ENCODE data around the gene TAS2R13. TPM values are rescaled to one million over a fixed set of nuclear protein-coding genes. Genes with fewer than 3 reads are reported as not detected.

Gene TAS2R13
- total RNA-seq, 1 donor from 2014 or later: 7.1 TPM

DNA sequence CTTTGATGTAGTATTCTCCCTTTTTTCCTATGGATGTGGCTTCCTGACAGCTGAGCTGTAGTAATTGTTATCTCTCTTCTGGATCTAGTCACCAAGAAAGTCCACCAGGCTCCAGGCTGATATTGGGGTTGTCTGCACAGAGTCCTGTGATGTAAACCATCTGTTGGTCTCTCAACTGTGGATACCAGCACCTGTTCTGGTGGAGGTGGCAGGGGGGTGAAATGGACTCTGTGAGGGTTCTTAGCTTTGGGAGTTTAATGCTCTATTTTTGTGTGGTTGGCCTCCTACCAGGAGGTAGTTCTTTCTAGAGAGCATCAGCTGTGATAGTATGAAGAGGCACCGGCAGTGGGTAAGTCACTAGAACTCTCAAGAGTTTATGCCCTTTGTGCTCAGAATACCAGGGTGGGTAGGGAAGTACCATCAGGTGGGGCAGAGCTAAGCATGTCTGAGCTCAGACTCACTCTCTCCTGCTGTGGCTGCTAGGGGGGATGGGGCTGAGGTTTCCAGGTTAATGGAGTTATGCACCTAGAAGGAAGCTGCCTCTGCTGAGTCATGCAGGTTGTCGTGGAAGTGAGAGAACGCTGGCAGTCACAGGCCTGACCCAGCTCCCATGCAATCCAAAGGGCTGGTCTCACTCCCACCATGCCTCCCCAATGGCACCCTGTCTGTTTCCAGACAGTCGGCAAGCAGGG lies 32.7 kb upstream of the TAS2R13 start:
- Histone ChIP-seq H3K4me3 (no peak overlapping the region), H3K4me1 (no peaks in the 10 kb centered on the region), H3K27ac (no peak overlapping the region), H3K27me3 (no peaks in the 10 kb centered on the region), H3K36me3 (no peaks in the 10 kb centered on the region), H3K9me3 (no peaks in the 10 kb centered on the region)
- no peak for TF ChIP-seq CTCF (IDR thresholded peaks at IDR 0.05)
- TF ChIP-seq POLR2AphosphoS5 (IDR thresholded peaks at IDR 0.05; ENCODE audit: insufficient read depth in 1 of 2, low read depth in 1 of 2): no peak
- TF ChIP-seq POLR2A (IDR thresholded peaks at IDR 0.05): no peak
- no peak for DNase-seq (ENCODE audit: extremely low spot score in 2 of 2)
- intact Hi-C loops (cut with DNase I): no loop called here

DNA sequence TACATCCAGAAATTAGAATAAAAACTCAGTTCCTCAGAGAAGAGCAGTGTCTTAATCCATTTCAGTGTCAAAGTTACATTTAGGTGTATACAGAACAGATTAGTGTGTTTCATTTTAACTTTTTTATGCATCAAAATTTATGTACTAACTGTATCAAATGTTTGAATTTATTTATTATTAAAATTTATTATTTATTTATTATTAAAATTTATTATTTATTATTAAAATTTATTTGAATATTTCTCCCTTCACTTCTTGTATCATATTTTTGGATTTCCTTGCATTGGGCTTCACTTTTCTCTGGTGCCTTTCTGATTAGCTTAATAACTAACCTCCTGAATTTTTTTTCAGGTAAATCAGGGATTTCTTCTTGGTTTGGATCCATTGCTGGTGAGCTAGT lies 32.0 kb upstream of the TAS2R13 start:
- intact Hi-C loops (cut with DNase I): no loop called here
- no peak overlapping the region for H3K27ac ChIP-seq
- no peaks in the 10 kb centered on the region for H3K4me1 ChIP-seq
- TF ChIP-seq POLR2AphosphoS5 (IDR thresholded peaks at IDR 0.05; ENCODE audit: insufficient read depth in 1 of 2, low read depth in 1 of 2) (no peak), POLR2A (IDR thresholded peaks at IDR 0.05) (no peak), CTCF (IDR thresholded peaks at IDR 0.05) (no peak)
- no peaks in the 10 kb centered on the region for H3K36me3 ChIP-seq
- DNase-seq (ENCODE audit: extremely low spot score in 2 of 2): no peak
- H3K9me3 ChIP-seq: no peaks in the 10 kb centered on the region
- no peak overlapping the region for H3K4me3 ChIP-seq
- H3K27me3 ChIP-seq: no peaks in the 10 kb centered on the region

- TF ChIP-seq POLR2AphosphoS5 (IDR thresholded peaks at IDR 0.05; ENCODE audit: insufficient read depth in 1 of 2, low read depth in 1 of 2): no peak
- no peak for TF ChIP-seq CTCF (IDR thresholded peaks at IDR 0.05)
- Histone ChIP-seq H3K4me1 (no peaks in the 10 kb centered on the region), H3K9me3 (no peaks in the 10 kb centered on the region), H3K27ac (no peak overlapping the region), H3K4me3 (no peak overlapping the region), H3K27me3 (no peaks in the 10 kb centered on the region), H3K36me3 (no peaks in the 10 kb centered on the region)
- intact Hi-C loops (cut with DNase I): no loop called here
- DNase-seq (ENCODE audit: extremely low spot score in 2 of 2): no peak
These were observed 31.0 kb upstream of the TAS2R13 start for GRCh38 chr12:10940389-10940788.

DNA sequence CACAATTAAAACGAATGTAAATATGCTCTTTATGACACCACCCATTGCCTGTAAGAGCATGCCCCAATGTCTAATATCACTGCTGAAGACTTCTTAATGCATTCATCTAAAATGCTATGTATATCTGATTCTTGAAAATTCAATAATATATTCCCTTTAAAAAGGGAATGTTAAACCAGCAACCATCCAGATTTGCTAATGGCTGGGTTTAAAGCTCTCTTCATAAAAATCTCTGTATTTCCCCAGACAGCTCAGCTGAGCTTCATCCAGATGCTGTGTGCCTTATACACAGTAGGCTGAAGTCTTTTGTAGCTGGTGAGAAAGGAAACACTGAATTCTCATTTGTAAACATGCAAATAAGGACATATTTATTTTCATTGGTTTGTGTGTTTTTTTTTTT lies 29.8 kb upstream of the TAS2R13 start, which contains the start of gene TAS2R14:
TAS2R14 (minus strand) TSS at position 101 of the 400 bp plus-strand sequence; CDS start at position 45, 56 bp downstream.
- Histone ChIP-seq H3K9me3 (no peaks in the 10 kb centered on the region), H3K4me3 (no peak within 1 kb of the TSS), H3K36me3 (no peaks in the 10 kb centered on the region), H3K27me3 (no peaks in the 10 kb centered on the region), H3K4me1 (no peaks in the 10 kb centered on the region), H3K27ac (no peak within 1 kb of the TSS)
- DNase-seq (ENCODE audit: extremely low spot score in 2 of 2): no peak
- intact Hi-C loops (cut with DNase I): no loop called here
- no peak for TF ChIP-seq POLR2A (IDR thresholded peaks at IDR 0.05)
- TF ChIP-seq POLR2AphosphoS5 (IDR thresholded peaks at IDR 0.05; ENCODE audit: insufficient read depth in 1 of 2, low read depth in 1 of 2): no peak
- no peak for TF ChIP-seq CTCF (IDR thresholded peaks at IDR 0.05)

- H3K27ac ChIP-seq: no peak overlapping the region
- TF ChIP-seq POLR2A (IDR thresholded peaks at IDR 0.05): no peak
These were observed 27.1 kb upstream of the TAS2R13 start for GRCh38 chr12:10936506-10936905.

More at GRCh38 chr12:10936506-10936905, 27.1 kb upstream of the TAS2R13 start:
- H3K9me3 ChIP-seq: no peaks in the 10 kb centered on the region
- no peaks in the 10 kb centered on the region for H3K4me1 ChIP-seq
- no peak overlapping the region for H3K4me3 ChIP-seq
- no peak for DNase-seq (ENCODE audit: extremely low spot score in 2 of 2)
- H3K36me3 ChIP-seq: no peaks in the 10 kb centered on the region
- no peaks in the 10 kb centered on the region for H3K27me3 ChIP-seq
- intact Hi-C loops (cut with DNase I): no loop called here
